Activated CD8-positive, alpha-beta memory T cell treated with anti-CD3 and anti-CD28 coated beads, Interleukin-2, amount 50 U/mL, for 24 hours (primary cell): ENCODE results near the gene SLC12A7.

Experiments used
- DNase-seq: peaks from one replicate; pipeline ENCODE4 v3.0.0-alpha.2; 2020; ENCODE audit errors: extremely low read depth

The SLC12A7 gene

DNA sequence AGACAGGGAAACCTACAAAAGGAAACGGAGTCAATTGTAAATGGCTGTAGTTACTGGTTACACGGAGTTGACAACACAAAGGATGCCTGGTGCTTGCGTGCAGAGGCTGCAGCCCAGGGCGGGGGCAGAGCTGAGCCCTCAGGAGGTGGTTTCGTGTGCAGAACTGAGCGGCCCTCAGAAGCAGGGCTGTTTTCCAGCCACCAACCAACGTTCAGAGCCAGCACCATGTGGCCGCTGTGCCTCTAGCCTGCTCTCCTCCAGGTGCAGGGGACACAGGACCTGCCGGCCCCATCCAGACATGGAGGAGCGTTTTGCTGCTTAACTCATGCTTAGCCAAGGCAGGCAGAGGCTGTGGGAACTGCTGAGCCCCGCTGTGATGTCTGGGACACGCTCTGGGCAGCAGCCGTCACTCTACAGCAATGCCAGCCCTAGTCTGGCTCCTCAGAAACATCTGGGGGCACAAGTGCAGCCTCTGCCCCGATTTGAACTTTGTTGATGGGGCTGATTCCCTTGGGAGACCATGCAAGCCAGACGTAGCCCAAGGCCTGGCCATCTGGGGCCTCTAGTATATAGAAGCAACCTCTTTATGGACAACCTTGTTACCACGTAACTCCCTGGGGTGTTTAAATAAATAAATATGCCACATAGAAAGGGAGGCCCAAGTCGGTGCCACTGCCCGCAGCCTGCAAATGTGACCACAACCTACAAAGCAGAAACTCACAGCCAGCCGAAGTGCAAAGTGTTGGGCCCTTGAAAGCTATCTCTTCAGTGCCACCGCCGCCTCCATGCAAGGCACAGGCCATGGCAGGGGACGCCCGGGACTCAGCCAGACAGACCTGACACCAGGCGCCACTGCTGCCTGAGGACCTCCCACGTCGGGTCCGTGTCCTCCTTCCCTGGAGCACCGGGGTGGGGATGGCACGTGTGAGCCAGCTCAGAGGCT lies 61.2 kb downstream of the SLC12A7 start:
- no peak for DNase-seq

- no peak for DNase-seq
Measured at GRCh38 chr5:1048861-1049838, 62.7 kb downstream of the SLC12A7 start.

DNA sequence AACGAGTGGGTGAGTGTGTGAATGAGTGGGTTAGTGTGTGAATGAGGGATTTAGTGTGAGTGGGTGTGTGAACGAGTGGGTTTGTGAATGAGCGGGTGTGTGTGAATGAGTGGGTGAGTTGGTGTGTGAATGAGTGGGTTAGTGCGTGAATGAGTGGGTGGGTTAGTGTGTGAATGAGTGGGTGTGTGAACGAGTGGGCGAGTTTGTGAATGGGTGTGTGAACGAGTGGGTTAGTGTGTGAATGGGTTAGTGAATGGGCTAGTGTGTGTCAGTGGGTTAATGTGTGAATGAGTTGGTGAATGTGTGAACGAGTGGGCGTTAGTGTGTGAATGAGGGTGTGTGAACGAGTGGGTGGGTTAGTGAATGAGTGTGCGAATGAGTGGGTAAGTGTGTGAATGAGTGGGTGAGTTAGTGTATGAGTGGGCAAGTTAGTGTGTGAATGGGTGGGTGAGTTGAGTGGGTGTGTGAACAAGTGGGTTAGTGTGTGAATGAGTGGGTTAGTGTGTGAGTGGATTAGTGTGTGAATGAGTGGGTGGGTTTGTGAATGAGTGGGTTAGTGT lies 63.6 kb downstream of the SLC12A7 start:
- no peak for DNase-seq

DNA sequence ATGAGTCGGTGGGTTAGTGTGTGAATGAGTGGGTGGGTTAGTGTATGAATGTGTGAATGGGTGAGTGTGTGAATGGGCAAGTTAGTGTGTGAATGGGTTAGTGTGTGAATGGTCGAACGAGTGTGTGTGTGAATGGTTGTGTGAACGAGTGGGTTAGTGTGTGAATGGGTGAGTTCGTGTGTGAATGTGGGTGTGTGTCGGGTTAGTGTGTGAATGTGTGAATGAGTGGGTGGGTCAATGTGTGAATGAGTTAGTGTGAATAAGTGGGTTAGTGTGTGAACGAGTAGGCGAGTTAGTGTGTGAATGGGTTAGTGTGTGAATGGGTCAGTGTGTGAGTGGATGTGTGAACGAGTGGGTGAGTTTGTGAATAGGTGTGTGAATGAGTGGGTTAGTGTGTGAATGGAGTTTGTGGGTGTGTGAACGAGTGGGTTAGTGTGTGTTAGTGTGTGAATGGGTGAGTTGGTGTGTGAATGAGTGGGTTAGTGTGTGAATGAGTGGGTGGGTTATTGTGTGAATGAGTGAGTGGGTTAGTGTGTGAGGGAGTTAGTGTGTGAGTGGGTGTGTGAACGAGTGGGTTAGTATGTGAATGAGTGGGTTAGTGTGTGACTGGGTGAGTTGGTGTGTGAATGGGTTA lies 64.4 kb downstream of the SLC12A7 start:
- DNase-seq, result no peak

- DNase-seq, result no peak
Measured at GRCh38 chr5:1045960-1046560, 65.8 kb downstream of the SLC12A7 start.

DNA sequence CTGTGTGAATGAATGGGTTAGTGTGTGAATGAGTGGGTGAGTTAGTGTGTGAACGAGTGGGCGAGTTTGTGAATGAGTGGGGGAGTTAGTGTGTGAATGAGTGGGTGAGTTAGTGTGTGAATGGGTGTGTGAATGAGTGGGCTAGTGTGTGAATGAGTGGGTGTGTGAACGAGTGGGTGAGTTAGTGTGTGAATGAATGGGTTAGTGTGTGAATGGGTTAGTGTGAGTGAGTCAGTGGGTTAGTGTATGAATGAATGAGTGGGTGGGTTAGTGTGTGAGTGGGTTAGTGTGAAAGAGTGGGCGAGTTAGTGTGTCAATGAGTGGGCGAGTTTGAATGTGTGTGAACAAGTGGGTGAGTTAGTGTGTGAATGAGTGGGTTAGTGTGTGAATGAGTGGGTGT lies 67.7 kb downstream of the SLC12A7 start:
- DNase-seq, result no peak

DNA sequence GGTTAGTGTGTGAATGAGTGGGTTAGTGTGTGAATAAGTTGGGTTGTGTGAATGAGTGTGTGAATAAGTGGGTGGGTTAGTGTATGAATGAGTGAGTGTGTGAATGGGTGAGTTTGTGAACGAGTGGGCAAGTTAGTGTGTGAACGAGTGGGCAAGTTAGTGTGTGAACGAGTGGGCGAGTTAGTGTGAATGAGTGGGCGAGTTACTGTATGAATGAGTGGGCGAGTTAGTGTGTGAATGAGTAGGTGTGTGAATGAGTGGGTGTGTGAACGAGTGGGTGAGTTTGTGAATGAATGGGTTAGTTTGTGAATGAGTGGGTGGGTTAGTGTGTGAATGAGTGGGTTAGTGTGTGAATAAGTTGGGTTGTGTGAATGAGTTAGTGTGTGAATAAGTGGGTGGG lies 68.5 kb downstream of the SLC12A7 start:
- no peak for DNase-seq

DNA sequence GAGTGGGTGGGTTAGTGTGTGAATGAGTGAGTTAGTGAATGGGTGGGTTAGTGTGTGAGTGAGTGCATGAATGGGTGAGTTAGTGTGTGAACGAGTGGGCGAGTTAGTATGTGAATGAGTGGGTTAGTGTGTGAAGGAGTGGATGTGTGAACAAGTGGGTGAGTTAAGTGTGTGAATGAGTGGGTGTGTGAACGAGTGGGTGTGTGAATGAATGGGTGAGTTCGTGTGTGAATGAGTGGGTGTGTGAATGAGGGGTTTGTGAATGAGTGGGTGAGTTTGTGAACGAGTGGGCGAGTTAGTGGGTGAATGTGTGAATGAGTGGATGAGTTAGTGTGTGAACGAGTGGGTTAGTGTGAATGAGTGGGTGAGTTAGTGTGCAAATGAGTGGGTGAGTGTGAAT lies 69.2 kb downstream of the SLC12A7 start:
- no peak for DNase-seq

DNA sequence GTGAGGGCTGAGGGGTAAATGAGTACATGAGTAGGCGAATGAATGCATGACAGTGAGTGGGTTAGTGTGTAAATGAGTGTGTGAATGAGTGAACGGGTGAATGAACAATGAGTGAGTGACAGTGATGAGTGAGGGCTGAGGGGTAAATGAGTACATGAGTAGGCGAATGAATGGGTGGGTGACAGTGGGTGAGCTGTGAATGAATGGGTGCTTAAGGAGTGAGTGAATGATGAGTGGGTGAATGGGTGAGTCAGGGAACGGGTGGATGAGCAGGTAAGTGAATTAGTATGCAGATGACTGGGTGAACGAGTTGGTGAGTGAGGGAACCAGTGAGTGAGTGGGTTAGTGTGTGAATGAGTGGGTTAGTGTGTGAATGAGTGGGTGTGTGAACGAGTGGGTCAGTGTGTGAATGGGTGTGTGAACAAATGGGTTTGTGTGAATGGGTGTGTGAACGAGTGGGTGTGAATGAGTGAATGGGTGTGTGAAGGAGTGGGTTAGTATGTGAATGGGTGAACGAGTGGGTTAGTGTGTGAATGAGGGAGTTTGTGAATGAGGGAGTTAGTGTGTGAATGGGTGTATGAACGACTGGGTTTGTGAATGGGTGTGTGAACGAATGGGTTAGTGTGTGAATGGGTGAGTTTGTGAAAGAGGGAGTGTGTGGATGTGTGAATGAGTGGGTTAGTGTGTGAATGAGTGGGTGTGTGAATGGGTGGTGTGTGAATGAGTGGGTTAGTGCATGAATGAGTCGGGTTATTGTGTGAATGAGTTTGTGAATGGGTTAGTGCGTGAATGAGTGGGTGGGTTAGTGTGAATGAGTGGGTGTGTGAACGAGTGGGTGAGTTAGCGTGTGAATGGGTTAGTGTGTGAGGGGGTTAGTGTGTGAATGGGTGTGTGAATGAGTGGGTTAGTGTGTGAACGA lies 70.4 kb downstream of the SLC12A7 start:
- no peak for DNase-seq

DNA sequence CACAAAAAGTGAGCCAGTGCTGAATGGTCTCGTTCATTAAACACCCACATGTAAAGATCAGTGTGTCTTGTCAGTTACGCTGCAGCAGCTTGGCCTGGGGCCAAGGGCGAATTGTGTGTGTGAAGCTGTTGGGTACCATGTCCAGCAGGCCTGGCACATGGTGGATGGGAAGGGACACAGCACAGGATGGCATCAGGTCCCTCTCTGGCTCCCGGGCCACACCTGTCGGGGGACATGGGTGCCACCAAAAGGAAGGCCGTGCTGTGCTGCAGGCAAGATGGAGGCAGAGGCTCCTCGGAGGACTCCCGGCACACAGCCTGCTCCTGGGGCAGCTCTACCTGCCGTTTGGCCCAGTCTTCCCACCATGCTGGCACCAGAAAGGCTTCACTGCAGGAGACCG lies 71.3 kb downstream of the SLC12A7 start:
- no peak for DNase-seq

DNA sequence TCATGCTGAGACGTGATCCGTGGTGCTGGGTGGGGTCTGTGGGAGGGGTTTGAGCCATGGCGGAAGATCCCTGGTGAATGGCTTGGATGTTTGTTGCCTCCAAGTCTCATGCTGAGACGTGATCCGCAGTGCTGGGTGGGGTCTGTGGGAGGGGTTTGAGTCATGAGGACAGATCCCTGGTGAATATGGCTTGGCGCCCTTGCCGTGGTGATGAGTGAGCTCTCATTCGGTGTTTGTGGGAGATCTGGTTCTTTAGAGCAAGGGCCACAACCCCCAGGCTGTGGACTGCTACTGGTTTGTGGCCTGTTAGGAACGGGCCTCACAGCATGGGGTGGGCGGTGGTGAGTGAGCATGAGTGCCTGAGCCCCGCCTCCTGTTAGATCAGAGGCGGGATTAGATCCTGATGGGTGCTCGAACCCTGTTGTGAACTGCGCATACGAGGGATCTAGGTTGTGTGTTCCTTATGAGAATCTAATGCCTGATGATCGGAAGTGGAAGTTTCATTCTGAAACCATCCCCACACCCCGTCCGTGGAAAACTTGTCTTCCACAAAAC lies 72.1 kb downstream of the SLC12A7 start:
- no peak for DNase-seq

DNA sequence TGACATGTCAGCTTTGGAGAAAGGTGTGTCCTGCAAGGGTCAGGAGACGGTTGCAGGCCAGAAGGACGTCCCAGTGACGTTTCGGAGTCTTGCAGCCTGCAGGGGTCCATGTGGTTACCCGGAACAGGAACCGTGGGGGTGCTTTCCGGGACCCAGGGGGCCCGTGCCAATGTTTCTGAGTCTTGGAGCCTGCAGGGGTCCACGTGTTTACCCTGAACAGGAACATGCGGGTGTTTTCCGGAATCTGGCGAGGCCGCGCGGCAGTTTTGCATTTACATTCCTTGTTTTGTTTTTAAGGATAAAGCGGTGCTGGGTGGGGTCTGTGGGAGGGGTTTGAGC lies 72.7 kb downstream of the SLC12A7 start:
- no peak for DNase-seq

GRCh38 chr5:1038417-1039209 lies 73.2 kb downstream of the SLC12A7 start:
- DNase-seq, result no peak

- no peak for DNase-seq
Measured at GRCh38 chr5:1037671-1038416, 74.0 kb downstream of the SLC12A7 start.

GRCh38 chr5:1037123-1037670 lies 74.7 kb downstream of the SLC12A7 start:
- no peak for DNase-seq

GRCh38 chr5:1036504-1037122 lies 75.2 kb downstream of the SLC12A7 start:
- DNase-seq, result no peak
